ENCODE data around the gene BTBD9. TPM values are rescaled to one million over a fixed set of nuclear protein-coding genes. Genes with fewer than 3 reads are reported as not detected.

Gene BTBD9
- total and polyA plus RNA-seq, 2 of the 13 experiments (the other 11 are each of a cell fraction or from before 2014, with no cell fraction given), result 1.2 to 3.0 TPM

DNA sequence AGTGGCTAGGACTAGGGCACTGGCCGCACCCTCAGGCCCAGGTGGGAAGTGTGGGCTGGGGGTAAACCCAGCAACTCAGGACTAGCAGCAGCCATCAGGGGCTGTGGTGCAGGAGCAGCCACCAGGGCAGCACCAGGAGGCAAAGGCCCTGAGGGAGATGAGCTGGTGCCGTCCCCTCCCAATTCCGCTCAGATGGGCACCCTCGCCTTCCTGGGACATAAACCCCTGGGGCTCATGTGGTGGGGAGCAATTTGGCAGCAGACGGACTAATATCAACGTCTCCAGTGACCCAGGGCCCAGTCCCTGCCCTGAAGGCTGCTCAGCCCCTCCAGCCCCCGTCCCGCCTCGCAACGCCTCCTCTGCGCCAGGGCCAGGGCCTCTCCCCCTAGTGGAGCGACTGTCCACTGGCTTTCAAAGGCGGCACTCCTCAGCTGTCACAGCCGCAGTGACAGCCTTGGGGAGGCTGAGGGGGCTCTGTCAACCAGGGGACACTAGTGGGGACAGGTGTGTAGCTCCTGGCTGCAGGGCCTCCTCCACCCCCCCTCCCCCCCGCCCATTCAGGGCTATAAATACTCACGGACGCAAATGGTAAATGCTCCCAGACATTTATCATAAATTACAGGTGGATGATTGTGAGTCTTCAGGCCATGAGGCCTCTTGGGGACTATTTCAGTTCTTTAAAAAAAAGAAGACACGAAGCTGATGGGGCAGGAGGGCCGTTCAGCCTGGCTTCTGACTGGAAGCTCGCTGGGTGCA, 470.3 kb downstream of the BTBD9 start (continued):
- TF ChIP-seq ZNF407 (CRISPR knock-in tag; IDR thresholded peaks at IDR 0.05; ENCODE audit: not compliant biosample characterization) (no peak), ZNF672 (CRISPR knock-in tag; IDR thresholded peaks at IDR 0.05) (no peak)
- TF ChIP-seq, protein P1, sequence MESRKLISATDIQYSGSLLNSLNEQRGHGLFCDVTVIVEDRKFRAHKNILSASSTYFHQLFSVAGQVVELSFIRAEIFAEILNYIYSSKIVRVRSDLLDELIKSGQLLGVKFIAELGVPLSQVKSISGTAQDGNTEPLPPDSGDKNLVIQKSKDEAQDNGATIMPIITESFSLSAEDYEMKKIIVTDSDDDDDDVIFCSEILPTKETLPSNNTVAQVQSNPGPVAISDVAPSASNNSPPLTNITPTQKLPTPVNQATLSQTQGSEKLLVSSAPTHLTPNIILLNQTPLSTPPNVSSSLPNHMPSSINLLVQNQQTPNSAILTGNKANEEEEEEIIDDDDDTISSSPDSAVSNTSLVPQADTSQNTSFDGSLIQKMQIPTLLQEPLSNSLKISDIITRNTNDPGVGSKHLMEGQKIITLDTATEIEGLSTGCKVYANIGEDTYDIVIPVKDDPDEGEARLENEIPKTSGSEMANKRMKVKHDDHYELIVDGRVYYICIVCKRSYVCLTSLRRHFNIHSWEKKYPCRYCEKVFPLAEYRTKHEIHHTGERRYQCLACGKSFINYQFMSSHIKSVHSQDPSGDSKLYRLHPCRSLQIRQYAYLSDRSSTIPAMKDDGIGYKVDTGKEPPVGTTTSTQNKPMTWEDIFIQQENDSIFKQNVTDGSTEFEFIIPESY (CRISPR knock-in tag; IDR thresholded peaks at IDR 0.05), result 0 out of 2 replicates have a peak, but pooled peaks have one; percentile 56
